Measurements from ENCODE around the gene RAB11FIP2. TPM values are rescaled to one million over a fixed set of nuclear protein-coding genes. Genes with fewer than 3 reads are reported as not detected.
"Not testable (repeated sequence)": the region's sequence is repeated elsewhere in the genome, so short reads cannot be mapped to it uniquely, and the experiment has no call there.

Gene RAB11FIP2
- polyA plus RNA-seq: 1 to 10 TPM; 2.3 to 3.8 TPM

DNA sequence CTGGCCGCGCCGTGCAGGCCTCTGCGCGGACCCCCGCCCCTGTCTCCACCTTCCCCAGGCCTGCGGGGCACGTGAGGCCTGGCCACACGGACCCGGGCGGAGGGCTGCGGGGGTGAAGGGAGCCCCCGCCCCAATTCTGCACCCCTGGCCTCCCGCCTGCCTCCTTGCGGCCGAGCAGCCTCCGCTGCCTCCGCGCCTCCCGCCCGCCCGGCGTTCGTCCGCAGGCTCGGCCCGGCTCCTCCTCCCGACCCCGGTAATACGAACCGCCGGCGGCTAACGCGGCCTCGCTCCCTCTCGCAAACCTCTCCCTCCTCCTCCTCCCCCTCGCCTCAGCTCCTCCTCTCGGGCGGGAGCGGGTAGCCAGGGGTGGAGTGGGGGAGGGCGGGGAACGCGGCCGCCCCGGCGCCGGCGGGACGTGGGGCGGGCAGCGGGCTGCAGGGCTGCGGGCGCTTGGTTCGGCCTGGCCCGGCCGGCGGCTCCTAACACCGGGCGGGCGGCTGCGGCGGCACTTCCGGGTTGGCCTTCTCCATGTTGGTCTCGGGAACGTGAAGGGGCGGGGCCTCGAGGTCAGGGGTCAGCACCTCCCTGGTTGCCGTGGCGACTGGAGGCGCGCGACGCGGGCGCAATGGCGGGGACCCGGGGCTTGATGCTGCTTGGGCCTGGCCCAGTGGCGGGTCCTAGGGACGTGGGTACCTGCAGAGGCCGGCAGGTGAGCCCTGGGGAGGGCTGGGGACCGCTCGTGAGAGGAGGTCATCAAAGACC, at the start of gene RAB11FIP2:
Gene RAB11FIP2, minus strand, starts transcription at position 547 of the 762 bp plus-strand sequence. CDS start 778 bp downstream, outside the sequence.
- Histone ChIP-seq H3K27ac (ENCODE audit: low read depth in 2 of 2, low read length in 1 of 2) (peak within 1 kb of the TSS; percentile 90 to 92), H3K27me3 (ENCODE audit: control insufficient read depth in 1 of 2, insufficient read depth in 2 of 2, low read length in 2 of 2) (no peaks in the 10 kb centered on the region), H3K4me1 (ENCODE audit: control insufficient read depth in 2 of 2, insufficient read depth in 2 of 2, low read length in 1 of 2) (no peaks in the 10 kb centered on the region), H3K36me3 (ENCODE audit: control insufficient read depth in 2 of 2, insufficient read depth in 2 of 2, low read length in 1 of 2) (no peaks in the 10 kb centered on the region), H3K9me3 (ENCODE audit: control insufficient read depth in 2 of 2, insufficient read depth in 1 of 2, low read depth in 1 of 2, low read length in 1 of 2) (no peaks in the 10 kb centered on the region), H3K4me3 (ENCODE audit: low read depth in 1 of 2, low read length in 2 of 2) (peak within 1 kb of the TSS; percentile 75 to 77)
- WGBS, 2 donors: 0 to 1% methylated on average over 76 to 83 of the region's 83 CpGs

DNA sequence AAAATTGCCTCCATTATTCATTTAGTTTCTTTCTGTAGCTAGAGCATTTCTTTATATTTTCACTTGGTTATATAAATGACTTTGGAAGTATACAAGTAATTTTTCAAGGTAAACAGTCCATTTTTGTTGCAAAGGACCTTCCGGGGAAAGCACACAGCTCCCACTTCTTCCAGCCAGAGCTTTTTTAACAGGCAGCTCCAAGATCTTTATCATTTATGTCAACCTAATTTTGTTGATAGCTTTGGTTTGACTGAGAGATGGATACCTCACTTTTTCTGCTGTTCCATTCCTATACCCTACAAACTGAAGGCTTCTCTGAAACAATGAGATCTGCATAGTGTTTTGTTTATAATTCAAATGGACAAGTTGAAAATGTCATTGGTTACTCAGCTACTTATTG, 49.3 kb upstream of the RAB11FIP2 start:
- Histone ChIP-seq H3K4me3 (ENCODE audit: low read depth in 1 of 2, low read length in 2 of 2) (no peak overlapping the region), H3K9me3 (ENCODE audit: control insufficient read depth in 2 of 2, insufficient read depth in 1 of 2, low read depth in 1 of 2, low read length in 1 of 2) (no peaks in the 10 kb centered on the region), H3K36me3 (ENCODE audit: control insufficient read depth in 2 of 2, insufficient read depth in 2 of 2, low read length in 1 of 2) (no peaks in the 10 kb centered on the region), H3K27me3 (ENCODE audit: control insufficient read depth in 1 of 2, insufficient read depth in 2 of 2, low read length in 2 of 2) (no peaks in the 10 kb centered on the region), H3K27ac (ENCODE audit: low read depth in 2 of 2, low read length in 1 of 2) (no peak overlapping the region), H3K4me1 (ENCODE audit: control insufficient read depth in 2 of 2, insufficient read depth in 2 of 2, low read length in 1 of 2) (no peaks in the 10 kb centered on the region)
- WGBS, 2 donors: 91% methylated on average over 1 of the region's 1 CpG

- no peaks in the 10 kb centered on the region for H3K9me3 ChIP-seq (ENCODE audit: control insufficient read depth in 2 of 2, insufficient read depth in 1 of 2, low read depth in 1 of 2, low read length in 1 of 2)
- no peaks in the 10 kb centered on the region for H3K4me1 ChIP-seq (ENCODE audit: control insufficient read depth in 2 of 2, insufficient read depth in 2 of 2, low read length in 1 of 2)
- H3K4me3 ChIP-seq (ENCODE audit: low read depth in 1 of 2, low read length in 2 of 2): no peak overlapping the region
- no peaks in the 10 kb centered on the region for H3K27me3 ChIP-seq (ENCODE audit: control insufficient read depth in 1 of 2, insufficient read depth in 2 of 2, low read length in 2 of 2)
- no peaks in the 10 kb centered on the region for H3K36me3 ChIP-seq (ENCODE audit: control insufficient read depth in 2 of 2, insufficient read depth in 2 of 2, low read length in 1 of 2)
- WGBS, 2 donors: 86 to 88% methylated on average over 1 of the region's 1 CpG
- H3K27ac ChIP-seq (ENCODE audit: low read depth in 2 of 2, low read length in 1 of 2): peak overlapping the region; percentile 20 to 43
Observed at GRCh38 chr10:118092209-118092608, 45.5 kb upstream of the RAB11FIP2 start.

DNA sequence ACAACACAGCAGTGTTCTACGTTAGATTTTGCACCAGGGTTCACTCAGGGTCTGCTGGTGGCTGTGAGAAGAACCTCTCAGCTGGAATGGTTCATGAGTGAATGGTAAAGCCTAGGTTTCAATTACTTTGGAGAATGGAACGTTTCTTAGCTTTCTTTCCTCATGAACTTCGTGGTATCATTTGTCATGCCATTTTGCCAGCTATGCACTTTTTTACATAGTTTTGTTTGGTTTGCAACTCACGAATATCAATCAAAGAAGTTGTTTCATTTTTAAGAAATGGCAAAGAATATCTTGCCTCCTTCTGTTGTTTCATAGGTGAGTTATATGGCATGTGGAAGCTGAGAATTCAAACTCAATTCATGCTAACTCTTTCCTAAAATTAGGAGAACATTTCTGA, 34.1 kb upstream of the RAB11FIP2 start:
- 68 to 75% methylated on average over 4 of the region's 4 CpGs for WGBS, 2 donors
- no peak overlapping the region for H3K27ac ChIP-seq (ENCODE audit: low read depth in 2 of 2, low read length in 1 of 2)
- no peak overlapping the region for H3K4me3 ChIP-seq (ENCODE audit: low read depth in 1 of 2, low read length in 2 of 2)
- H3K27me3 ChIP-seq (ENCODE audit: control insufficient read depth in 1 of 2, insufficient read depth in 2 of 2, low read length in 2 of 2): no peaks in the 10 kb centered on the region
- no peaks in the 10 kb centered on the region for H3K36me3 ChIP-seq (ENCODE audit: control insufficient read depth in 2 of 2, insufficient read depth in 2 of 2, low read length in 1 of 2)
- H3K9me3 ChIP-seq (ENCODE audit: control insufficient read depth in 2 of 2, insufficient read depth in 1 of 2, low read depth in 1 of 2, low read length in 1 of 2): peaks cover 0 to 5% of the 10 kb centered on the region in 2 donors
- no peaks in the 10 kb centered on the region for H3K4me1 ChIP-seq (ENCODE audit: control insufficient read depth in 2 of 2, insufficient read depth in 2 of 2, low read length in 1 of 2)

DNA sequence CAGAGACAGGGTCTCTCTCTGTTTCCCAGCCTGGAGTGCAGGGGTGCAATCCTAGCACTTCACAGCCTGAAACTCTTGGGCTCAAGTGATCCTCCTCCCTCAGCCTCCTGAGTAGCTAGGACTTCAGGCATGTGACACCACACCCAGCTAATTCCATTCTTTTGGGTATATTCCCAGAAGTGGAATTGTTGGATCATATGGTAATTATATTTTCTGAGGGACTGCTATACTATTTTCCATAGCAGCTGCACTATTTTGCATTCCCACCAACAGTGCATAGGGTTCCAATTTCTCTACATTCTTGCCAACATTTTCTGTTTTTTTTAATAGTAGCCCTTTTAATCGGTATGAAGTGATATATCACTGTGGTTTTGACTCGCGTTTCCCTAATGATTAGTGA, 30.0 kb upstream of the RAB11FIP2 start:
- Histone ChIP-seq H3K4me1 (ENCODE audit: control insufficient read depth in 2 of 2, insufficient read depth in 2 of 2, low read length in 1 of 2) (no peaks in the 10 kb centered on the region), H3K27ac (ENCODE audit: low read depth in 2 of 2, low read length in 1 of 2) (no peak overlapping the region), H3K4me3 (ENCODE audit: low read depth in 1 of 2, low read length in 2 of 2) (no peak overlapping the region), H3K9me3 (ENCODE audit: control insufficient read depth in 2 of 2, insufficient read depth in 1 of 2, low read depth in 1 of 2, low read length in 1 of 2) (no peaks in the 10 kb centered on the region), H3K27me3 (ENCODE audit: control insufficient read depth in 1 of 2, insufficient read depth in 2 of 2, low read length in 2 of 2) (no peaks in the 10 kb centered on the region), H3K36me3 (ENCODE audit: control insufficient read depth in 2 of 2, insufficient read depth in 2 of 2, low read length in 1 of 2) (no peaks in the 10 kb centered on the region)
- WGBS, 2 donors: 85 to 88% methylated on average over 3 of the region's 3 CpGs

GRCh38 chr10:118072840-118073239, 26.1 kb upstream of the RAB11FIP2 start:
- H3K36me3 ChIP-seq (ENCODE audit: control insufficient read depth in 2 of 2, insufficient read depth in 2 of 2, low read length in 1 of 2): no peaks in the 10 kb centered on the region
- H3K4me3 ChIP-seq (ENCODE audit: low read depth in 1 of 2, low read length in 2 of 2): no peak overlapping the region
- WGBS, 2 donors: 92 to 94% methylated on average over 1 of the region's 1 CpG
- no peaks in the 10 kb centered on the region for H3K4me1 ChIP-seq (ENCODE audit: control insufficient read depth in 2 of 2, insufficient read depth in 2 of 2, low read length in 1 of 2)
- H3K27me3 ChIP-seq (ENCODE audit: control insufficient read depth in 1 of 2, insufficient read depth in 2 of 2, low read length in 2 of 2): no peaks in the 10 kb centered on the region
- no peaks in the 10 kb centered on the region for H3K9me3 ChIP-seq (ENCODE audit: control insufficient read depth in 2 of 2, insufficient read depth in 1 of 2, low read depth in 1 of 2, low read length in 1 of 2)
- H3K27ac ChIP-seq (ENCODE audit: low read depth in 2 of 2, low read length in 1 of 2): no peak overlapping the region

DNA sequence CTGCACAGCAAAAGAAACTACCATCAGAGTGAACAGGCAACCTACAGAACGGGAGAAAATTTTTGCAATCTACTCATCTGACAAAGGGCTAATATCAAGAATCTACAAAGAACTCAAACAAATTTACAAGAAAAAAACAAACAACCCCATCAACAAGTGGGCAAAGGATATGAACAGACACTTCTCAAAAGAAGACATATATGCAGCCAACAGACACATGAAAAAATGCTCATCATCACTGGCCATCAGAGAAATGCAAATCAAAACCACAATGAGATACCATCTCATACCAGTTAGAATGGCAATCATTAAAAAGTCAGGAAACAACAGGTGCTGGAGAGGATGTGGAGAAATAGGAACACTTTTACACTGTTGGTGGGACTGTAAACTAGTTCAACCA, 20.6 kb upstream of the RAB11FIP2 start:
- H3K4me3 ChIP-seq (ENCODE audit: low read depth in 1 of 2, low read length in 2 of 2); H3K27ac ChIP-seq (ENCODE audit: low read depth in 2 of 2, low read length in 1 of 2); H3K9me3 ChIP-seq (ENCODE audit: control insufficient read depth in 2 of 2, insufficient read depth in 1 of 2, low read depth in 1 of 2, low read length in 1 of 2); H3K36me3 ChIP-seq (ENCODE audit: control insufficient read depth in 2 of 2, insufficient read depth in 2 of 2, low read length in 1 of 2); H3K27me3 ChIP-seq (ENCODE audit: control insufficient read depth in 1 of 2, insufficient read depth in 2 of 2, low read length in 2 of 2); H3K4me1 ChIP-seq (ENCODE audit: control insufficient read depth in 2 of 2, insufficient read depth in 2 of 2, low read length in 1 of 2): not testable (repeated sequence)
- WGBS, 2 donors: 91 to 96% methylated on average over 1 of the region's 1 CpG

GRCh38 chr10:118062798-118063238, 16.1 kb upstream of the RAB11FIP2 start:
- 68 to 82% methylated on average over 4 of the region's 4 CpGs for WGBS, 2 donors

DNA sequence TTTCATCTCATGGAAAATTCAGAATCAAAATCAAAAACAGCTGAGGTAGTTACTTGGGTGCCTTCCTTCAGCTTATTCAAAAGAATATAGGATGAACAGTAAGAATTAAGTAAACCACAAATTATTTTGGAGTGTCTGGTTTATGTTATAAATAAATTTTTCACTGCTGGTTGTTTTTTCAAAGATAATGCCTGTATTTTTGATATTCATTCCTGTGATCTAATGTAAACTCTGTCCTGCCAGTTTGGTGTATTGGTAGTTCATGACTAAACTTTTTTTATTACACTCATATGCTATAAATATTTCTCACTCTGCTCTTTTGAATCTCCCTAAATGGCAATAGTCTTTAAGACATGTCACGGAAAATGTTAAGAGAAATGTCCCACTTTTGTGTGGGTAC, 11.6 kb upstream of the RAB11FIP2 start:
- H3K27me3 ChIP-seq (ENCODE audit: control insufficient read depth in 1 of 2, insufficient read depth in 2 of 2, low read length in 2 of 2): no peaks in the 10 kb centered on the region

More at GRCh38 chr10:118062798-118063238, 16.1 kb upstream of the RAB11FIP2 start:
- H3K9me3 ChIP-seq (ENCODE audit: control insufficient read depth in 2 of 2, insufficient read depth in 1 of 2, low read depth in 1 of 2, low read length in 1 of 2): no peaks in the 10 kb centered on the region
- H3K27me3 ChIP-seq (ENCODE audit: control insufficient read depth in 1 of 2, insufficient read depth in 2 of 2, low read length in 2 of 2): no peaks in the 10 kb centered on the region
- no peak overlapping the region for H3K27ac ChIP-seq (ENCODE audit: low read depth in 2 of 2, low read length in 1 of 2)
- H3K36me3 ChIP-seq (ENCODE audit: control insufficient read depth in 2 of 2, insufficient read depth in 2 of 2, low read length in 1 of 2): no peaks in the 10 kb centered on the region
- no peaks in the 10 kb centered on the region for H3K4me1 ChIP-seq (ENCODE audit: control insufficient read depth in 2 of 2, insufficient read depth in 2 of 2, low read length in 1 of 2)
- H3K4me3 ChIP-seq (ENCODE audit: low read depth in 1 of 2, low read length in 2 of 2): no peak overlapping the region

GRCh38 chr10:118057361-118057760, 10.6 kb upstream of the RAB11FIP2 start:
- no peak overlapping the region for H3K27ac ChIP-seq (ENCODE audit: low read depth in 2 of 2, low read length in 1 of 2)
- WGBS, 2 donors: 85 to 92% methylated on average over 4 of the region's 4 CpGs

More for the DNA sequence above, 11.6 kb upstream of the RAB11FIP2 start:
- Histone ChIP-seq H3K4me3 (ENCODE audit: low read depth in 1 of 2, low read length in 2 of 2) (no peak overlapping the region), H3K9me3 (ENCODE audit: control insufficient read depth in 2 of 2, insufficient read depth in 1 of 2, low read depth in 1 of 2, low read length in 1 of 2) (no peaks in the 10 kb centered on the region), H3K27ac (ENCODE audit: low read depth in 2 of 2, low read length in 1 of 2) (no peak overlapping the region), H3K36me3 (ENCODE audit: control insufficient read depth in 2 of 2, insufficient read depth in 2 of 2, low read length in 1 of 2) (no peaks in the 10 kb centered on the region), H3K4me1 (ENCODE audit: control insufficient read depth in 2 of 2, insufficient read depth in 2 of 2, low read length in 1 of 2) (no peaks in the 10 kb centered on the region)
- 97 to 98% methylated on average over 1 of the region's 1 CpG for WGBS, 2 donors

More at GRCh38 chr10:118057361-118057760, 10.6 kb upstream of the RAB11FIP2 start:
- H3K36me3 ChIP-seq (ENCODE audit: control insufficient read depth in 2 of 2, insufficient read depth in 2 of 2, low read length in 1 of 2): no peaks in the 10 kb centered on the region
- no peak overlapping the region for H3K4me3 ChIP-seq (ENCODE audit: low read depth in 1 of 2, low read length in 2 of 2)
- H3K4me1 ChIP-seq (ENCODE audit: control insufficient read depth in 2 of 2, insufficient read depth in 2 of 2, low read length in 1 of 2): no peaks in the 10 kb centered on the region
- no peaks in the 10 kb centered on the region for H3K27me3 ChIP-seq (ENCODE audit: control insufficient read depth in 1 of 2, insufficient read depth in 2 of 2, low read length in 2 of 2)
- H3K9me3 ChIP-seq (ENCODE audit: control insufficient read depth in 2 of 2, insufficient read depth in 1 of 2, low read depth in 1 of 2, low read length in 1 of 2): no peaks in the 10 kb centered on the region
